Bronchial epithelial cell (primary cell): ENCODE data around the gene MAN1C1. TPM values are rescaled to one million over a fixed set of nuclear protein-coding genes. Genes with fewer than 3 reads are reported as not detected.

Source experiments
- DNase-seq: peaks from one replicate; pipeline ENCODE4 v3.0.0-alpha.2; 2010; ENCODE audit warnings: low read depth
- FAIRE-seq: peaks from 2 replicates; lab custom pipeline; 2011; peaks lifted over from hg19 to GRCh38; lab: Jason Lieb, UNC
- H3K27me3 ChIP-seq: 2 replicates; pipeline ENCODE4 v1.5.1; 2011; ENCODE audit warnings: low read length; ENCODE audit not compliant: control insufficient read depth, insufficient read depth
- H3K36me3 ChIP-seq: 2 replicates; pipeline ENCODE4 v1.5.1; 2011; ENCODE audit warnings: low read length; ENCODE audit not compliant: control insufficient read depth, insufficient read depth
- H3K4me3 ChIP-seq: 2 replicates; pipeline ENCODE4 v1.5.1; 2011; ENCODE audit warnings: mild to moderate bottlenecking, low read depth, low read length, control low read depth
- CTCF ChIP-seq: IDR thresholded peaks from 2 replicates; pipeline ENCODE4 v1.5.1; 2011; ENCODE audit warnings: mild to moderate bottlenecking, moderate library complexity, low read length, control low read depth, inconsistent platforms; ENCODE audit not compliant: insufficient read depth, severe bottlenecking
- total RNA-seq: library from RNA; depleted of rRNA; stranded (reverse); fragments of >200 nt; gene quantifications from 2 replicates; pipeline ENCODE4 v1.2.1, GENCODE V29; 2014

Gene MAN1C1
- total RNA-seq, 1 donor from 2014 or later: under 0.01 TPM

DNA sequence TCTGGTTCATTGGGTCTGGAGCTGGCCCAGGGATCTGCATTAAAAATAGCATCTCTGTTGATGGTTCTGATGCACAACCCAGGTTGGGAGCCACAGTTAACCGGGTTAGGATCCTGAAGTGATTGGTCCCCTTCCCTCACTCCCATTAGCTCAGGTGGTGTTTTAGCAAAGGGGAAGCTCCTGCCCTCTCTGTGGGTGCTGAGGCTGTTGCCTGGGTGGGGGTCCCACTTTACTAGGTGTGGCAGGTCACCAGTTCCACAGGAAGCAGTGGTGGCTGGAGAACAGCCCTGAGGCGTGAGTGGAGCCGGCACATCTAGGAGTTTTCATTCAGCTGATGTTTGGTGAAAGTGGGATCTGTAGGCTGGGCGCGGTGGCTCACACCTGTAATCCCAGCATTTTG lies 86.5 kb downstream of the MAN1C1 start:
- Histone ChIP-seq H3K36me3 (no peaks in the 10 kb centered on the region), H3K27me3 (no peaks in the 10 kb centered on the region), H3K4me3 (no peak overlapping the region)
- no peak for TF ChIP-seq CTCF
- FAIRE-seq: no peak
- no peak for DNase-seq

DNA sequence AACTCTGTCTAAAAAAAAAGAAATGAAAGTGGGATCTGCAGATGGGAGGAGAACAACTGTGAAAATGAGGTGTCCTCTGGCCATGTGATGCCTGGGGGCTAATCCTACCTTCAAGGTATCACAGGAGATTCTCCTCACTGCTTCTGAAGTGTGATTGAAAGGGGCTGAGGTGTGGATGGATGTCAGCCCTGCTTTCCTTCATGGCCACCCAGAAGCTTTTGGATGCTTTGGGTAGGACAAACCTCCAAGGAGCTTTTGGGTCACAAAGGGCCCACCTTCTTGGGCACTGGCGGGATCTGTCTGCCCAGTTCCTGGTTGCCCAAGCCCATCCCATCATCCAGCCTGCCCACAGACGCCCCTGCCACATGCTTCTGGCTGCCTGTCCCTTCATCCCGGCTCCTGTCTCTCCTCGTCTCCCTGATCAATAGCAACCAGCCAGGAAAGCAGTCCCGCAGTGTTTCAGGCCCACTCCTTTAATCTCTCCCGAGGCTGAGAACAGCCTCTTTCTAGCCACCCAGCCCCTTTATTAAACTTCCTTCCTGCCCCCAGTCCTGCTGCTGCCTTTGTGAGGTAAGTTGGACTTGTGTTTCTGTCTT lies 87.2 kb downstream of the MAN1C1 start:
- FAIRE-seq: no peak
- H3K27me3 ChIP-seq: no peaks in the 10 kb centered on the region
- H3K36me3 ChIP-seq: no peaks in the 10 kb centered on the region
- DNase-seq: no peak
- no peak for TF ChIP-seq CTCF
- H3K4me3 ChIP-seq: no peak overlapping the region

DNA sequence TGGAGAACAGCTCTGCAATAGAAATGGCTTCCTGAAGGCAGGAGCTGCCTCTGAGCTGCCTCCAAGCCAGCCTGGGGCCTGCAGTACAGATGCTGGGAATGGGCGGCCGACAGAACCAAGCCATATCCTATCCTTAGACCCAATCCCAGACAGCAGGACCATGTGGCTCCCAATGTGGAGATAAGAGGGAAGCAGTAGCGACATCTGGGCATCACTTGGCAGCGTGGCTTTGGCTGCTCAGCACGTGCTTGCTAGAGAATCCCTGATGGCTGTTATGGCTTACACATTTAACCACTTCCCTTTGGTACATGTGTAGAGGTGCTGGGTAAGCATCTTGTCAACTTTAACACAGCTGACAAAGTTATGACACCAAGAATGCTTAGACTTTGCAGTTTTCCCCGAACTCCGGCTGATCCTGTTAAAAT lies 87.7 kb downstream of the MAN1C1 start:
- DNase-seq (no peak), FAIRE-seq (peak; percentile 58)
- no peak overlapping the region for H3K4me3 ChIP-seq
- TF ChIP-seq CTCF: no peak
- no peaks in the 10 kb centered on the region for H3K36me3 ChIP-seq
- no peaks in the 10 kb centered on the region for H3K27me3 ChIP-seq

DNA sequence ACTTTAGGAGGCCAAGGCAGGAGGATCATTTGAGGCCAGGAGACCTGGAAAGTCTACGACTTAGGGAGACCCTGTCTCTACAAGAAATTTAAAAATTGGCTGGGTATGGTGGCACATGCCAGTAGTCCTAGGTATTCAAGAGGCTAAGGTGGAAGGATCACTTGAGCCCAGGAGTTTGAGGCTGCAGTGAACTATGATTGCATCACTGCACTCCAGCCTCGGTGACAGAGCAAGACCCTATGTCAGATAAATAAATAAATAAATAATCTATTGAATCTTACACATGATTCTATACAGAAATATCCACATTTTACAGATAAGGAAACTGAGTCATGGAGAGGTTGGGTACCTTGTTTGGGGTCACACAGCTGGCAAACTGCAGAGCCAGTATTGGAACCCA lies 89.1 kb downstream of the MAN1C1 start:
- no peak for FAIRE-seq
- no peak for DNase-seq
- no peak overlapping the region for H3K4me3 ChIP-seq
- no peak for TF ChIP-seq CTCF
- no peaks in the 10 kb centered on the region for H3K36me3 ChIP-seq
- H3K27me3 ChIP-seq: no peaks in the 10 kb centered on the region

- Histone ChIP-seq H3K27me3 (no peaks in the 10 kb centered on the region), H3K4me3 (no peak overlapping the region), H3K36me3 (no peaks in the 10 kb centered on the region)
- TF ChIP-seq CTCF: no peak
- DNase-seq: no peak
- peak; percentile 52 for FAIRE-seq
These were observed 89.8 kb downstream of the MAN1C1 start for GRCh38 chr1:25706146-25707089.
